OCI-M1 (cell line): ENCODE data around the gene GABRB1.

Experiments used
- DNase-seq: peaks from one replicate; lab custom pipeline; 2025; lab: John Stamatoyannopoulos, UW

The GABRB1 gene

DNA sequence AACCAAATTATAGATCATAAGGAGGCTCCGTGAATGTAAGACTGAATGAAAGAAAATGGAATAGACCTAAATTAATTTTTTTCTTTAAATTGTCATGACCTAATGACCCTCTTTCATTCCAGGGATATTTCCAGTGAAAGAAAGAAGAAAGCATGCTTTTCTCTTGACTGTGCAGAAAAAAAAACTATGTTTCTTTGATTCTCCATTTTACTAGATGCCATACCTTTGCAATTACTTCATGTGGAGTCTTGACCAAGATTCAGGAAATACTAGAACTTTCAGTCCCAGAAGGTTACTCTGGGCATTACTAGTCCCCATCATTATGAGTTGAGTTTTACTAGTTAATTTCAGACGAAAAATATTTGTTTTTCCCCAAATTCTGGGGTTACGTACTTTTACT lies 438.6 kb downstream of the GABRB1 start:
- DNase-seq, result no peak

DNA sequence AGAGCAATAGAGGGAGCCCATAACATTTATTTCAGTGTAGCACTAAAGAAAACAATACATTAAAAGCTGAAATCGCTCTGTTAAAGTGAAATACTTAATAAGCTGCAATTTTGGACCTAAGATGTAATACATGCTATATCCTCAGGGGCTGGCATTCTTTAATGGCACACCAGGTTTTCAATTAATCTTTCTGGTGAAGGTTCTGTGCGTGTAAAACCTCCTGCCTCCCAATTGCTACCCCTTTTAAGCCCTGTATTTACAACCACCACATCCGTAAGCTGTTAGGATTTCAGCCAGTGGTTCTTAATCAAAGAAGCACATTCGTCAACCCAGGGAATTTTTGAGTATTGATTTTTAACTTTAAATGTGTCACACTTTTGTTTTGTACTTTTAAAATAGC lies 439.7 kb downstream of the GABRB1 start:
- DNase-seq, result no peak

GRCh38 chr4:47471591-47471990 lies 440.2 kb downstream of the GABRB1 start:
- no peak for DNase-seq

DNA sequence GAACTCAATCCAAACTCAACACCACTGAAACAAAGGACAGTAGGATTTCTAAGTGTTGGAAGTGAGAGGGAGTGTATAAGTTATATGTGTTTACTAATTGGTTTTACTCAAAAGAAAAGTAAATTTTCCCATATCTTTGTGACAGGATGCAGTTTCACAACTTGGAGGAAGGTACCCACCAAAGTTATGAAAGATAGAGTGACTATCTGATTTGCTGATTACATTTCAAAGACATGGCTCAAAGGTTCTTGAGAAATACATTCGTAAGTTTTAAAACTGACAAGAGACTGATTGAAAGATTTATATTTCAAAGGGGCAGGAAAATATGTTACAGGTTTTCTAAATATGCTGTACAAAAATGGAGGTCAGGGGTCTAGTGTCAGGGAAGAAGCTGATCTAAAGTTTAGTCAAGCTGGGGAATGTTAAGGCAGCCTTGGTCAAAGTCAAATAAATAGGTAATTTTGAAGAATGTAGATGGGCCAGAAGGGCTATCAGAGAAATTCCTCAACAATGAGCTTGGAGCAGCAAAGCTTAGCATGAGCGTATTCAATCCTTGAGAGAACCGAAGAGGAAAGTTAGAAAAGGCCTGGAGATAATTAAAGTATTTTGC lies 441.9 kb downstream of the GABRB1 start:
- no peak for DNase-seq

- DNase-seq, result no peak
Observed at GRCh38 chr4:47474799-47475198, 443.4 kb downstream of the GABRB1 start.

GRCh38 chr4:47475411-47475810 lies 444.0 kb downstream of the GABRB1 start:
- DNase-seq, result no peak
